Measurements from ENCODE around the gene VSTM4.

VSTM4 gene

GRCh38 chr10:49007129-49007528 is 108.2 kb downstream of the VSTM4 start:
- no peak for DNase-seq (ENCODE audit: low read depth)

GRCh38 chr10:49005270-49005669 is 110.1 kb downstream of the VSTM4 start:
- no peak for DNase-seq (ENCODE audit: low read depth)

DNA sequence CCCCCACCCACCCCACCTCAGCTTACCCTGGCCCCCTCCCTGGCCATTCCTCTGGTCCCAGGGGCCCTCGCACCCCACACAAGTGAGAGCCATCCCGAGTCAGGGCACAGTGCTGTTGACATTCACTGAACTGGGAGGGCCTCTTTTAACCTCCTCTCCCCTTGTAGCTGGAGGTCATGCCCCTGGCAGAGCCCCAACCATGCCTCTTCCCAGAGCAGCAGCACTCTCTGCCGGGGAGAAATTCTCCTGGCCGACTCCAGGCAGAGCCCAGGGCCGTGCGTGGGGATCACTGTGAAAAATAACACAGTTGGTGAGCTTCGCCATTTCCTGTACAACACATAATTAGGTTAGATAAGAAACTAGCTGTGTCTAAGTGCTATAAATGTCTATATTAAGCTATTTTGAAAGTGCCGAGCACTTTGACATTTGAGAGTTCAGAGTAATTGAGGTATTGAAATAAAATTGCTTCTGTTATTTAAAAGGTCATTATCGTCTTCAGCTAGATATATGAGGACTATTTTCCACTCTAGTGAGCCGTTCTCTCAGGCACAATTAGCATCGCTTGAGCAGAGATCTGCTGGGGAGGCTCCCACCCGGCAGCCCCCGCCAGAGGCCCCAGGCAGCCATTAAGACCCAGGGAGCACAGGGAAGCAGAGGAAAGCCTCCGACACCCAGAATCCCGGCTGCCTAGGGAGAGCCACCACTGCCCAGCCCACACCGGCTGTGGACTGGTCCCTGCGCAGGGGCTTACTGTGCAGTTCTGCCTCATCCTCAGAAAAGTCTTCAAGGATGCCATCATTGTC is 113.3 kb downstream of the VSTM4 start:
- DNase-seq (ENCODE audit: low read depth) = no peak

DNA sequence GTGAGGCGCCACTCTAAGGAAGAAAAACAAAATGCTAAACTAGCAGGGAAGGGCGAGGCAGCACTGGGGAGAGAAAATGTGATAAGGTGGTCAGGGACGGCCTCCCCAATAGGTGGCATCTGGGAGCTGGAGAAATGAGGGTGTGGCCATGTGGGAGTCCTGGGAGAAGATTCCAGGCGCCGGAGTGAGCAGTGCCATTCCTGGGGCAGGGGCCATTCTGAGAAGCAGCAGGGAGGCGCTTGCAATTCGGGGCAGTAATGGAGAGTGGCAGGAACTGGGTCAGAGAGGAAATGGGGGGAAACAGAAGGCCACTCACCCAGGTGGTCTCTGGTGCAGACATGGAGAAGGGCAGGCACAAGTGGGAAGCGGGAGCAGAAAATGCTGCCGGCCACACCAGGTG is 113.9 kb downstream of the VSTM4 start:
- no peak for DNase-seq (ENCODE audit: low read depth)

GRCh38 chr10:49000437-49001398 is 114.6 kb downstream of the VSTM4 start:
- no peak for DNase-seq (ENCODE audit: low read depth)

GRCh38 chr10:48999346-48999745 is 116.0 kb downstream of the VSTM4 start:
- no peak for DNase-seq (ENCODE audit: low read depth)

DNA sequence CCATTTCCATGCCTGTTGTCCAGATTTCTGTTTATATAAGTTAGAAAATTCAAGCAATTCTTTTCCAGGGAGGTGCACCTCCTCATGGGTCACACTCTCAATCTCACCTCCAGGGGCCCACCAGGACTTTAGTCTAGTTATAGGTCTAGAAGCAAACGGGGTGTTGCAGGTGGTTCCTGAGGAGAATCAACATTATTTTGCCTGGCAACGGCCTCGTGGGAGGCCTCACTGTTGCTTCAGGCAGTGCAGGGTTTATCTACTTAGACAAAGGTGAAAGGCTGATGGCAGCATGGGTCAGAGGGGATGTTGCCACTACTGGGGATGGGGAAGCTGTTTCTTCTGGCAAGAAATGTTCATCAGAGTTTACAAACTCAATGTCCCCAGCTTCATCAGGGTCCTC is 119.0 kb downstream of the VSTM4 start:
- no peak for DNase-seq (ENCODE audit: low read depth)

- no peak for DNase-seq (ENCODE audit: low read depth)
Measured at GRCh38 chr10:48993627-48994026, 121.7 kb downstream of the VSTM4 start.

- DNase-seq (ENCODE audit: low read depth) = no peak
Measured at GRCh38 chr10:48990226-48990625, 125.1 kb downstream of the VSTM4 start.

GRCh38 chr10:48985621-48986158 is 129.6 kb downstream of the VSTM4 start:
- DNase-seq (ENCODE audit: low read depth) = no peak

DNA sequence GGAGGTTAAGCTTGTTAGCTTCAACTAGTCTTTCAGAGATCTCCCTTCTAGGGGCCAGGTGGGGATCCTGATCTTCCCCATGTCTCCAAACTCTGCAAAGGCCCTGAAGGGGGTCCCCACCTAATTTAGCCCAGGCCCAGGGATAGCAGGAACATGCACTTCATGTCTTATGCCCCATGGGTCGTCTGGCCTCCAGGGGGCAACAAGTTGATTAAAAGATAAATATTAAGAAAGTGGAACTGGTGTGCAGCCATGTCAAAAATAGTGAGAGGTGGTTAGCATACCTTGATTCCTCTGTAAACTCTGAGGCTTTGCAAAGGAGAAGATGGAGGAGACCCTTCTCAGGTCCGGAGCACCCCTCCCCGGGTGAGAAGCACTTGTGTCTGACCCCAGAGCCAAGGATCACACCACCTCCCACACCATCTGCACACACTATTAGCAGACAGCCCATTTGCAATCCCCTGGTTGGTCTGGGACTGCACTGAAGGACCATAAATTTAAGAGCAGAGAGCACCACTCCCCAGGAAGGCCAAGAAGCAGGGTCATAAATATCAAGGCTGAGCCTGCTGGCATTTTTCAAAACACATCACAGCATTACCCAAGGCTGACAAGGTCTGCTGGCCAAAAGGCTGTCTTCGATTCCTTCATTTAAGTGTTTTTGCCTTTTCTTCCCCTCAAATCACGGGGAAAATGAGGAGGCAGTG is 131.5 kb downstream of the VSTM4 start:
- no peak for DNase-seq (ENCODE audit: low read depth)

DNA sequence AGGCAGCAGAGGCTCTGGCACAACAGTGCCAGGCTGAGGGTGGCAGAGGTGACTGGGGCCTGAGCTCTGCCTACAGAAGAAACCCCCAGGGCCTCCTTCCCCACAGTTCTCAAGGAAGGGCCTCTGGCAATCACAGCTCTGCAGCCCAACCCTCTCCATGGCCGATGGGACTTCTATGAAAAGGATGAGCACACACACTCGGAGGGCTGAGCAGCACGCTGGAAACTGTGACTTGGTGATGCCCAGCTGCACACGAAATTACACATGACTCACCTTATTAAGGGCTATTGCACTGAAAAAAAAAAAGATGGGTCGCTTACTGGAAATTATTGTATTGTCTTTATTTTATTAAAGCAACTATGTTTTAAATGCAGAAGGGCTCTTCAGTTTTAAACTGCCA is 132.7 kb downstream of the VSTM4 start:
- no peak for DNase-seq (ENCODE audit: low read depth)

GRCh38 chr10:48981310-48981907 is 133.9 kb downstream of the VSTM4 start:
- DNase-seq (ENCODE audit: low read depth) = no peak

- no peak for DNase-seq (ENCODE audit: low read depth)
Measured at GRCh38 chr10:48978318-48978717, 137.0 kb downstream of the VSTM4 start.

- DNase-seq (ENCODE audit: low read depth) = no peak
Measured at GRCh38 chr10:48976196-48976595, 139.1 kb downstream of the VSTM4 start.

- DNase-seq (ENCODE audit: low read depth) = no peak
Measured at GRCh38 chr10:48974510-48975156, 140.7 kb downstream of the VSTM4 start.

DNA sequence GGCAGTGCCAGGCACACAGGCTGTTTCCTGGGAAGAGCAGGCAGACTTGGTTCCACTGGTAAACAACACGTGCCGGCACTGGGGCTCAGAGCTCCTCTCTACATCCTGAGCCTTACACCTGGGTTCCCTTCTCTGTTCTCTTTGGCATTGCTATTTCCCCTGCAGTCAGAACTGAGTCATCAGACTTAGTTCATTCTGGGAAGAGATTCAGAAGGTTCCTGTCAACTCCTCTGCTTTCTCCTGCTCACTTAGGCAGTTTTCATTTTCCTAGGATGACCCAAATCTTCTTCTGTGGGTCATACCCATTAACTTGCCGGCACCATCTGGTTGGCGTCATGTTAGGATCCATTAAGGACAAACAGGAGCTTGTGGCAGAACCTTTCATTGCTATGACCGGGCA is 142.3 kb downstream of the VSTM4 start:
- DNase-seq (ENCODE audit: low read depth) = no peak

DNA sequence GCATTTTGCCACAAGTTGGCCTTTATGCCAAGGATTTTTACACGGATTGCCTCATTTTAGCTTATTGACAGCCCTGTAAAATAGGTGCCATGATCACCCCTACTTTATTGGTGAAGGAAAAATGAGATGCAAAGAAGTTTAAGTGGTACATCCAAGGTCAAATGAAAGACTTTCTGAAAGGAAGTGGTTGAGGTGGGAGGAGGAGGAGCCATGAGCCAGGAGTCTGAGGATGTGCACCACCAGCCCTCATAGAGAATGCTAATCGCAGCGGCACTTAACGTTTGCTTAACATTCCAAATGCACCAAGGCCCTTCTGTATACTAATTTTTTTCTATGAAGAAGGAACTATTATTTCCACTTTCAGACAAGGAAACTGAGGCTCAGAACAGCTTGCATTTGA is 144.7 kb downstream of the VSTM4 start:
- no peak for DNase-seq (ENCODE audit: low read depth)

DNA sequence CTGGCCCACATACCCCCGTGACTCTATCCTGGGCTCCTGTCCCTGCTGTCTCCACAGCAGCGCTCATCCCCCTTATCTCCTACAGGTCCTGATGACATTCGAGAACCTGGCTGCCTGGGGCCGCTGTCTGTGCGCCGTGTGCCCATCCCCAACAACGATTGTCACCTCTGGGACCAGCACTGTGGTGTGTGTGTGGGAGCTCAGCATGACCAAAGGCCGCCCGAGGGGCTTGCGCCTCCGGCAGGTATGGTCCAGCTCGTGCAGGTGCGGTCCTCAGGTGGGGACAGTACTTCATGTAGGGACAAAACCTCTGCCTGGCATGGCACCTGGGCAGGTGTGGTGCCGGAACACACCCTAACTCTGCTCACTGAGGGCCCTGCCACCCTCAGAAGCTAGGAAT is 145.3 kb downstream of the VSTM4 start:
- no peak for DNase-seq (ENCODE audit: low read depth)

GRCh38 chr10:48968036-48968435 is 147.3 kb downstream of the VSTM4 start:
- no peak for DNase-seq (ENCODE audit: low read depth)

GRCh38 chr10:48965460-48965859 is 149.9 kb downstream of the VSTM4 start:
- no peak for DNase-seq (ENCODE audit: low read depth)

All from T-helper 22 cell (primary cell).